Cerebellar nuclear complex (tissue), 1 donor: Measurements from ENCODE around the gene LHFPL6.

Experiments
- DNase-seq, 2 experiments: peaks; one replicate each; lab custom pipeline; 2025; lab: John Stamatoyannopoulos, UW

Gene LHFPL6

DNA sequence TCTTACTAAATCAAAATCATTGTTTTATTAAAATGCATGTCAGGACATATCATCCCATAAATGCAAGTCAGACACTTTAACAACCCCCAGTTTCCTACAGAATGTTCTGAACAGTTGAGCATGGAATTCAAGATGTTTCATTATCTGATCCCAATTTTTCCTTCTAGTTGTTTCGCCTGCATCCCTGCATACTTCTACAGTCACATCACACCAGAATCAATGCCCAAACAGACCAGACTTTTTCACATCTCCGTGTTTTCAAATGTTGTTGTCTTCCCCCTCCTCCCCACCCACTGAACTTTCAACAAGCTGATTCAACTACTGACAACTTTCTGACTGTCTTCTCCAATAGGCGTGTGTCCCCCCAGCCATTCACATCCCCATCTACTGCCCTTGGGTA is 48.6 kb downstream of the LHFPL6 start:
- no peak for DNase-seq

GRCh38 chr13:39552246-39552645 is 50.7 kb downstream of the LHFPL6 start:
- no peak for DNase-seq

GRCh38 chr13:39550931-39551330 is 52.1 kb downstream of the LHFPL6 start:
- no peak for DNase-seq

DNA sequence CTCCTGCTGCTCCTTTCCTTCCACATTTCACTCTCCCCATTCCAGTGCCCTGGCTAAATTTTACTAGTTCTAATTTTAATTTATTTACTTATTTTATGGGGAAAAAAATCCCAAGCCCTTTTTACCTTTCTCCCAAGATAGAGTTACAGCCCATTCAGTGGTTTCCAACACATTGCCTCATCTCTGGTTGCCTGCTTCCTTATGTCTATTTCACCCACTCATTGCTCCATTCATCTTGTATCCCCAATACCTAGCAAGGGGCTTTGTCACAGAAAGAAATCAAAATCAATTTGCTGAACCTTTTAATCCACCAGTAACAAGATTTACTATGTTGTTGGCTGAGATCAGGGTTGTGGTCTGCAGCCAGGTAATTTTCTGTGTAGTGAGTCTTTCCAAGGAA is 55.9 kb downstream of the LHFPL6 start:
- DNase-seq = no peak

GRCh38 chr13:39542361-39542760 is 60.6 kb downstream of the LHFPL6 start:
- DNase-seq = no peak

- no peak for DNase-seq
Observed at GRCh38 chr13:39540929-39541605, 61.9 kb downstream of the LHFPL6 start.

- no peak for DNase-seq
Observed at GRCh38 chr13:39538816-39539790, 63.9 kb downstream of the LHFPL6 start.

DNA sequence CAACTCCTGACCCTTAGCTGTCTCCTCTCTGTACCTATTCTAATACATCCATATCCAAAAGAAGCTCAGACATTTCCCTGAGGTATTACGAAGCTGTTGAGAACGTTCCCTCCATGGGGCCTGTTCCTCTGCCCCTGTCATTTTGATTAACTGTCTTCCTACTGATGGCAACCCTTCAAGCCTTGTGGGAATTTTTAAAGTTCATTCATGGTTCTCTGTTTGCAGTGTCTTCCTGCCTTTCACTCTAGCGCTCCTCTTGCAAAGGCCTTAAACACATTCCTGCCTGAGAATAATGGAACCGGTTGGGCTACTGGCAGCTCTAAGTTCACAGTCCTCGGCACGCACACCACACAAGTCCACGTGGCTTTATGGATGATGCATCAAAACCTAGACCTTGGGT is 66.1 kb downstream of the LHFPL6 start:
- DNase-seq = no peak

GRCh38 chr13:39536274-39536673 is 66.7 kb downstream of the LHFPL6 start:
- DNase-seq = peak; percentile 2 to 39

- DNase-seq = no peak
Observed at GRCh38 chr13:39533651-39534150, 69.3 kb downstream of the LHFPL6 start.

DNA sequence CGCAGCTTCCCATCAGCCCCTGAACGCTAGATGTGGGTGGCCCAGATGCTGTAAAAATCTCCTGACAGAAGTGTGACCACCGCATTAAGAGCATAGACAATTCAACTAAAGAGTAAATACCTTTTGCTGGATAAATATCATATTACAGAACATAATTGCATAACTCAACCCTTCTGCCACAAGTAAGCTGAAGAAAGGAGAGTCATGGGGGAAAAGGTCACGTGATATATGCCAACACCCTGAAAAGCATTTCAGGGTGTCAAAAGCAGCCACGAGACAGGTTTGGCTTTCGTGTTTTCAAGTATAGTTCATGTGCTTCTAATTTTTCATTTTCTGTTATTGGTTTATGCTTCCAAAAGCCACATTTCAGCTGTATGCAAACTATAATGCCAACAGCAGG is 71.3 kb downstream of the LHFPL6 start:
- no peak for DNase-seq

DNA sequence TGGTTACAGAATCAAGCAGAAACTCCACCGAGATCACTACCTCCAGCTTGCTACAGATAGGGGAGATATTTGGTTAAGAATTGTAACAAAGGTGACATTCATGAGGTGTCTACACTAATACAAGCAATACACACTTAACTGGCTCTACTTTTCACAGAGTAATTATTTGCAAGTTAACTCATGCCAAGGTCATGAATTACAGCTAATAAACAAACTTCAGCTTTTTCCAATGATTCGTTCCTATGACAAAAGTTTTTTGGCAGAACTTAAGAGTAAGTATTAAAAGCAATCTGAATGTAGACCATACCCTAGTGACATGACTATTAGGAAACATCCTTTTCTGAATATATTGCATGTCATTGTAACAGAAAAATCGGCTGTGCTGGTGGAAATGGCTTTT is 72.1 kb downstream of the LHFPL6 start:
- no peak for DNase-seq

DNA sequence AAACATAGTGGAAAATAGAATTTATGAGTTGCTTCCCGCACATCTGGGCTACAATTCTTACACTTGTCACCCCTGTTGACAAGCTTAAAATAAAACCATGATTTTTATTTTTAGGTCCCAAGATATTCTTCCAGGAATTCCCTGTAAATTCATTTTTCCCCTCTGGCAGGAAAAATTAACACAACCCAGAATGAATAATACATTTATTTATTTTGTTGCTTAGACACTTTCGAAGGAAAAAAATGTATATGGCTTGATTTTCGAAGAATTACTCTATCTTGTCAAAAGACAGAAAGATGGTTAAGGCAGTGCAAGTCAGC is 74.4 kb downstream of the LHFPL6 start:
- DNase-seq = no peak

DNA sequence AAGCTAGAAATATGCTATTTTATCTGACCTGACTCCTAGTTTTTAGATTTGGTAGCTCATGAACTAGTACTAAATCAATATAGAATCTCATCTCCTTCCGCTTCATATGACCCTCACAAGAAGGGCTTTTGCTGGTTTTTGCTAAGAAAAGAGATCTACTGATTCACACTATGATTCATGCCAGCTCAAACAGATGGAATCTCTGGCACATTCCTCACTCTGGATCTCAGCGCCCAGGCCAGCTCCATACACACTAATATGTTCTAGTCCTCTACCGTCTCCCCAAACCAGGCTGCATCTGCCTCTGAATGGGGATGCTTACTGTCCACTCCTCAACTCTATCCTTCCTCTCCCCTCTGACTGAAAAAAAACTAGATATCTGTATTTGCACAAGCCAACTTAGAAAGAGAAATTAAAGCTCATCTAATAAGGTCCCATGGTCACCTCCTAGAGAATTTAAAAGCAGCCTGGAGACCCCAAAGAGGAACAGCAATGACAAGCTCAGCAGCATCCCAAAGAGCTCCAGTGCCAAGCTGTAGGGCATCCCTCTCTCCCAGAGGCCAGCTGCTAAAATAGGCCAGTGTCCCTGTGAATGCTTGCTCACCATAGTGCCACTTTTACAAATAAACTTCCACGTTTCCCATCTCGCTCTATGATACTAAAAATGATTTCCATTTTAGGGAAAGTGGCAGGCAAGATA is 74.9 kb downstream of the LHFPL6 start:
- DNase-seq = peak; percentile 54 to 89

- peak in 1 of 2 experiments; percentile 28 for DNase-seq
Observed at GRCh38 chr13:39527301-39527700, 75.7 kb downstream of the LHFPL6 start.

GRCh38 chr13:39526499-39526898 is 76.5 kb downstream of the LHFPL6 start:
- DNase-seq = peak; percentile 1 to 49

DNA sequence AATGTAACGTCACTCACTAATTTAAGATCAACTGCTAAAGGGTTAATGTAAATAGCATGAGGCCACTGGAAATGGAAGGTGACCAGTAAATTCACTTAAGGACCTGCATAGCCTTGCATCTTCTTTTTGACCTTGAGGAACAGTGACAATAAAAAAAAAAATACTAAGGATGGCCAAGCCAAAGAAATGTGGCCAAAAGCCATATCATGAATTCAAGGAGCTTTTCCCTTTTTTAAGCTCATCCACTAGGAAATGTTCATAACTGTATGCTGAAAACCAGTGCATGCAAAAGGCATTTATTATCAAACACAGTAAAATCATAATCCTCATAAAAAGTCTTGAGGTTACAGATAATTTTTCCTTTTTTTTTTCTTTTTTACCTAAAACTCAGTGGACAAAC is 77.5 kb downstream of the LHFPL6 start:
- DNase-seq = no peak

DNA sequence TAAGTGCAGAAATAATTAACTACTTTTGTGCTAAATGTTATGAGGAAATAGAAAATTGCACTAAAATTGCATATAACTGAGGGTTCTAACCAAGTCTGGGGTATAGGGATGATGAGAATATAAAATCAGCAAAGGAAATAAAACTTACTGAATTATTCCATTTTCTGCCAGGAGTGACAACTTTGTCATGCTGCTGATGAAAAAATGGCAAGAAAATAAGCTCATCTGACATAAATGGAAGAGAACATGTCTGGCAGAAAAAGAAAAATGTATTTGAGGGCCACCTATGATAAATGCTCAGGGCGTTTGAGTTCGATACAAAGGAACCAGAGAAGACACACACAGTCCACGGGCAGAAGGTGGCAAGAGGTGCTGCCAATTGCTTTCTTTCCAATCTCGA is 78.2 kb downstream of the LHFPL6 start:
- DNase-seq = no peak

DNA sequence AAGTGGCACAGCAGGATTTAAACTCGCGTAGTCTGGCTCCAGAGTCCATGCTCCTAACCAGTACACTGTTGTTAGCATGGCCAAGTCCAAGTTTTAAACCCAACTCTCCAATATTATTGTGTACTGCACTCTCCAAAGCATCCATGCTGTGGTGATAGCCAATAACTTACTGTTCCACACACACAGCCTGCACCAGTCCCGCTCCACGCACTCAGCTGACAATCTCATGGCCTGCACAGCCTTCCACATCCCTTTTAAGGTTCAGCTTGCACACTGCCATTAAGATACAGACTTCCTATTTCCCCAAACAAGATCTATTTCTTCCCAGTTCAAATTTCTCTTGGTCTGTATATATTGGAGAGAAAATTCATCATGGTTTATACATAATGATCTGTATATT is 80.7 kb downstream of the LHFPL6 start:
- no peak for DNase-seq

- no peak for DNase-seq
Observed at GRCh38 chr13:39521701-39522100, 81.3 kb downstream of the LHFPL6 start.

DNA sequence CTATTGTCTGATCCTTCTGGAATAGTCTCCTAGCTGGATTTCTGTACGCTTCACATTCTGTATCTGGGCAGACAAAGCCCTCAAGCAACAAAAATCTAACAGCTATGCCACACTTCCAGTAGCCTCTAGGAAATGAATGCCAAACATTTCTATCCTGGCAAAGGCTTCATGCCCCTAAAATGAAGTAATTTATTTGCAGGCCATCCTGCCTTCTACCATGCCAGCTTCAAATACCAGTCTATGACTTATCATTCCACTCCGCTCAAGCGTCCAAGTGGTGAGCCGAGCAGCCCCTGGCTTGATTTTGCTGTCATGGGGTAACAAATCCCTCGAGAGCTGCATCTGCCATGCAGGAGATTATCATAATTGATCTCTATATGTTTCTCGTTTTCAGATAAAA is 86.9 kb downstream of the LHFPL6 start:
- peak; percentile 15 to 22 for DNase-seq

GRCh38 chr13:39515224-39515714 is 87.7 kb downstream of the LHFPL6 start:
- no peak for DNase-seq
